Activated CD4-positive, alpha-beta T cell treated with anti-CD3 and anti-CD28 coated beads, Interleukin-2, Interleukin-4, amounts not matched to agents 100 ng/mL and 50 ng/mL, durations not matched to agents 16 hours and 8 hours (primary cell): ENCODE results near the gene NKAPL.

ENCODE experiments used
- DNase-seq: peaks from one replicate; pipeline ENCODE4 v3.0.0-alpha.2; 2020; ENCODE audit warnings: low spot score

The NKAPL gene

DNA sequence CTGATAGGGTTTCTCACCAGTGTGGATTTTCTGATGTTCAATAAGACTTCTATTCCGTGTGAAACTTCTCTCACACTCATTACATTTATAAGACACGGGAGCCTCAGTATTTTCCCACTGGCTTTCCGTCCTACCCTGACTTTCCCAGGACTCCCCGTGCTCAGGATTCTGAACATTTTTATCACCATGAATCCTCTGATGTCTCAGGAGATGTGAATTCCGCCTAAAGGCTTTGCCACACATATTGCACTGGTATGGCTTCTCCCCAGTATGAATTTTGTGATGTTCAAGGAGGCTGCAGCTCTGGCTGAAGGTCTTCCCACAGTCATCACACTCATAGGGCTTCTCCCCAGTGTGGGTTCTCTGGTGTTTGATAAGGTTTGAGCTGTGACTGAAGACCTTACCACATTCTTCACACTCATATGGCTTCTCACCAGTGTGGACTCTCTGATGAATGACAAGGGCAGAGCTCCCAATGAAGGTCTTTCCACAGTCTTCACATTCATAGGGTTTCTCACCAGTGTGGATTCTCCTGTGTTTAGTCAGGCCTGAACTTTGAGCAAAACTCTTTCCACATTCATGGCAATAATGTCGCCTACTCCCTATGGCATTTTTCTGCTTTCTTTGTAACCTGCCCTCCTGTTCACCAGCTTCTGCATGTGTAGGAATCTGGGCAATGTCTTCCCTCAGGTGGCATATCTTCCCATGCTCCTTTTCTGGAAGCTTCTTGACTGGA, 13.7 kb upstream of the NKAPL start:
- DNase-seq = no peak

DNA sequence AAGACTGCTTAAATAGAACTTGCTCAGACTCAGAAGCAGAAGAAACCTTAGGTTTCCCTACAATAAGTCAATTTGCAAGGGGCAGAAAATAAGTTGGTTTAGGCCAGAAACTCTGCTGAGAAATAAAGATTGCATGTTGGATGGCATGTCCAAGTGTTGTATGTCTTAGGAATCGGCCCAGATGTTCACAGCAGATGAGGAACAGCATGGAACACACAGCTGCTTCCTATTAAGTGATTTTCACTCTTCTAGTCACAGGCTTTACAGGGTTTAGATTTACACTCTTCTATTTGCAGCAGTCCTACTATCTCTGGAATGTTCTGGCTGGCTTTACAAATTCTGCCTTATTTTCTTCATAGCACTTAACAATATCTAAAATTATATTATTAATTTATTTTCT, 10.2 kb upstream of the NKAPL start:
- no peak for DNase-seq

DNA sequence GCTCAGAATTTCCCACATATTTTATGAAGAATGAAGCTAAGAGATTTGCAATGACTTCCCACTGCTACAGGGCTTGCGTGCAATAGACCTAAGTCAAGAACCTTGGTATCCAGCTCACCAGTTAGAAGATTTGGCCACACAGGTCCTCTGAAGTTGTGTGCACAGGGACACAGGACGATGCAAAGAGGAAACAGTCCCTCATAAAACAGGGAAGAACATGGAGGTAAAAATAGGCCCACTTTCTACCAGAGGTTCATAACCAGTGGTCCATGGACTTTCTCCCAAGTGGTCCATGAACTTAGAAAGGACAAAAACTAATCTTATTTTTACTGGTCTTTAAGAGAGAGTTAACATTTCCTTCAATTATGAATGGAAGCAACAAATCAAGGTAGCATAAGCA, 8.3 kb upstream of the NKAPL start:
- no peak for DNase-seq

DNA sequence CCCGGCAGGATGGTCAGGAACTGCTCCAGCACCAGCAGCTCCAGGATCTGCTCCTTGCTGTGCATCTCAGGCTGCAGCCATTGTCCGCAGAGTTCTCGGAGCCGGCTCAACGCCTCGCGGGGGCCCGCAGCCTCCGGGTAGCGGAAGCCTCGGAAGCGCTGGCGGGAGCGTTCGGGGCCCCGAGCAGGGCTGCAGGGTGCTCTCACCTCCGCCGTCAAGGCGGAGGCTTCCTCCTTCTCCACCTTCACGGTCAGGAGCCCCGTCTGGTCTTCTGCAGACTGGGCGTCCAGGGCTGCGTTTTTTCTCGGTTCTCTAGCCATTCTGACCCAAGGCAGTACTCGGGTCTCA, 7.5 kb upstream of the NKAPL start:
- DNase-seq = peak; percentile 37

DNA sequence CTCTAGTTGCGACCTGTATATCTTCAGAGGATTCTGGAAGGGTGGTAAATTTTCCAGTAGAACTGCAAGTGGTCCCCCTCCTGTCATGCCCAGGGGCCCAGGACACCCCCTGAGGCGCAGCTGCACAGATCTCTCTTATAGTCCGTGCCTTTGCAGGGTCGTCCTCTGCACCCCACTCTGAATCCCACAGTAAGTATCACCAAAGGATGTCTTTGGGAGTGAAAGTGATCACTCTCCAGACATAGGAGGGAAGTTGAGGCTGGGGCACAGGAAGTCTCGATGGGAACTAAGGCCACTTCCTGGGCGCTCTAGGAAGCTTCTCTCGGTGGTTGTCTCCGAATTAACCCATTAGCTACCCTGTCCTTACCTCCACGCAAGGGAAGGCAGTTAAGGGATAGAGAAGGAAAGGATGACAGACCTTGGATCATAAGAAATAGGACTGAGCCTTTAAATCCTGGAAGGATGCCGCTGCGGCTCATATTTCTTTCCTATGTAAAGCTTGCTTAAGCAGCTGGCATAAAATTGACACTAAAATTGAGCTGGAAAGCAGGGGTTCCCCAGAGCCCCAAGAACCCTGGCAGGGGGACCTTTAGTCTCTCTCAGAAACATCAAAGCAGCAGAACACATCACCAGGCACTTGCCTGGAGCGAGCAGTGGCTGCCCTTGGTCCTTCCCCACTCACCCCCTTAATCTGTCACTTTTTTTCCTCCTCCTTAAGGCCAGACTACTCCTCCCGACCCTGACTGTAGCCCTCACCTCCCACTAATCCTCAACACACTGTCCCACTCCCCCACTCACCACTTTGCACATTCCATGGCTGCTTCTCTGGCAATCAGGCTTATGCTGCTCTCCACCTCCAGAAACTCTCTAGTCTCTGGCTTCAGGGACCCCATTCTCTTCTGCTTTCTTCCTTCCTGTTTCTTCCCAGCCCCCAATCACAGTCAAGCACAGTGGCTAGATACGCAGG, 6.8 kb upstream of the NKAPL start, which contains the start of gene ZKSCAN4:
Gene ZKSCAN4, minus strand, starts transcription at position 261 of the 967 bp plus-strand sequence. CDS start 289 bp downstream, outside the sequence.
- peak; percentile 78 for DNase-seq

DNA sequence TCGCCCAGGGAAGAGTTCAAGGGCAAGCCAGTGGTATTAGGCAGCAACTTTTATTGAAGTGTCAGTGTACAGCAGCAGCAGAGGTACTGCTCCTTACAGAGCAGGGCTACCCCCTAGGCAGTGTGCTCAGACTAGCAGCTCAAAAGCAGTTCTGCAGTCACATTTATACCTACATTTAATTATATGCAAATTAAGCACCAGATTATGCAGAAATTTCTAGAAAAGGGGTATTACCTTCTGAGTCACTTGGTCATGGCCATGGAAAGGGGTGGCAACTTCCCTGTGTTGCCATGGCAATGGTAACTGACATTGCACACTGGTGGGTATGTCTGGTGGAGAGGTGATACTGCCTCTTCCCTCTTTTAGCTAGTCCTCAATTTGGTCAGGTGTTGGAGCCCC, 5.0 kb upstream of the NKAPL start:
- DNase-seq = no peak

DNA sequence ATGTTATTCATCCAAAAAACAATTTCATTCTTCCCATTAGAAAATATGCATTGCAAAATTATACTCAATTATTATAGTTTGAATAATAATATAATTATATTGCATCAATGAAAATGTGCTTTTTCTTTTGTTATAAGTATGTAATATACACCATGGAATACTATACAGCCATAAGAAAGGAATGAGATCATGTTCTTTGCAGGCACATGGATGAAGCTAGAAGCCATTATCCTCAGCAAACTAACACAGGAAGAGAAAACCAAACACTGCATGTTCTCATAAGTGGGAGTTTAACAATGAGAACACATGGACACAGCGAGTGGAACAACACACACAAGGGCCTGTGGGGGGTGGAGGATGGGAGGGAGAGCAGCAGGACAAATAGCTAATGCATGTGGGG, 2.1 kb upstream of the NKAPL start:
- no peak for DNase-seq

DNA sequence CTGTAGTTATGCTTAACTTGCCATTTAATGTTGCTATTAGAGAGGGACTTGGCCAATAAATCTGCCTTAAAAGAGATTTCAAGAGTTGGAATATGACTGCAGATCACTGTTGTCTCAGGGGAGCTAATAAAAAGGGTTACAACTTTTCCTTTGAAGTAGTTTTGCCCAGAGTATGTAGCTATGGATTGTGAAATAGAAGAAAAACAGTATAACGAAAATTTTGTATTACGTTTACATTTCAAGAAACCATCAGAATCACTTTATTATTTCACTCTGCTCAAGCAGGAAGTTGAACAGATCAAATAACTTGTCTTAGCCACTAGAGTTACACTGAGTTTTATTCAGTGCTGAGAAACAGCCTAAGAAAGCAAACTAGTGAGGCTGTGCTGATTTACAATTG, 4.8 kb downstream of the NKAPL start:
- DNase-seq = no peak

DNA sequence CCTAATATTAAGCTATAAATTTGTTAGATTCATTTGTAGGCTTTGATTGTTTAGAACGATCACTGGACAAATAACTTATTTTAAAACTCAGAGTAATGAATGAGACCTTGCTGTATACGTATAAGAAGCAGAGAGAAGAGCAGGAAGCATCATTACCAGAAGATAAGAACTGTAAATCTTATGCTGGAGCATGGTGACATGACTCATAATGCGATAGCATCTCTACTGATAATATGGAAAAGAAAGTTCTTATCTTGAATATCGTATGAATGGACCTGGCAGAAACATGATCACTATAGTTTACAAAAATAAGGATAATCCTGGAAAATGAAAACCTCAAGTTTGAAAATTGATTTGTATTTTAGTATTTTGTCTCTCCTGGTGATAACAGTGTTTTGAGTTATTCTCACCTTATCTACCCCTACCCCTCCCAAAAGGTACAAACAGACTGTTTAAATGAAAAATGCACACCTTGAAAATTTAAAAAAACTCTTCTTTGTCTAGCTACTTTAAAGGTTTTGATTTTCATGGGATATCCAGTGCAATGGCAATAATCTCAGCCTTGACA, 5.8 kb downstream of the NKAPL start:
- no peak for DNase-seq

DNA sequence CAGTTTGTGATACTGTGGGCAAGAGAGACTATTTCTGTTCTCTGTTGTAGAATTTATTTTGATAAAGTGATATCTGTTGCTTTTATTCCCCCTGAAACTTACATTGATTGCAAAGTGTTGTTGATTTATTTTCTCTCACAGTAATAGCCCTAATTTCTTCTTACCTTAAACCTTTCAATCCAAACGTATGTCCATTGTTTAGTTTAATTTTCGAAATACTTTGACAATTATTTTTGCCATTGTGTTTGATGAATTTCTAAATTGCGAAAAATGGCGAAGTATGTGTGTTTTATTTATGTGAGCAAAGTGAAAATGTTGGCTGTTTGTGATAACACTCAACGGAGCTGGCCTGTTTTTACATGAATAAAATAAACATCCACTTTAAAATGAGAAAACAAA, 7.5 kb downstream of the NKAPL start:
- no peak for DNase-seq

DNA sequence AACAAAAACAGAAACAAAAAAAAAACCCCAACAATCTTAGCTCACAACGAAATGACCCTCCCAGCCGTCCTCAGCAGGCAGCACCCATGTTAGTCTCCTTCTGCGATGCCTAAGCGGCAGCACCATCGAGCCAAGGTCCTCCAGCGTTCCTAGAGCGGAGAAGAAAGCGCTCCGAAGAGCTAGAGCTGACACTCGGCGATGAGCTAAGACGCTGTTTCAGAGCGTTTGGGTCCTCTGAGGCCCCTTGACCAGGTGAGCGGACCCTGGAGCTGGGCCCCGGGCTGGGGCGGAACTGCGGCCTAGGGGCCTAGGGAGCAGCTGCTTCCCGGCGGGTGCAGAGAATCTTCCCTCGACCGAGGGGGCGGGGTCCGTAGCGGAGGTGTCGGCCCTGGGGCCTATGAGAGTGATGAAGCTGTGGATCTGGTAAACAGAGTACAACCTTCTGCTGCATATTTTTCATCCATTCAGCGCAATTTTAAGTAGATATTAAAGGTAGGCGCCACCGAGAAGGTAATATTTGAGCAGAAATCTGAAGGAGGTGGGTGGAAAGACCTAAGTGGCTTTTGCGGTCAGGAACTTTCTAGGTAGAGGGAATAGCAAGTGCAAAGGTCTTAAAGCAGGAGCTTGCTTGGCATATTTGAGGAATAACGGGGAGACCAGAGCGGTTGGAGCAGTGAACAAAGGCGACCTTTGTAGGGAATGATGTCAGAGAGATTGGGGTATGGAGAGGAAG, 8.0 kb downstream of the NKAPL start, which contains the start of gene ZSCAN26:
Gene ZSCAN26, plus strand, starts transcription at position 182 of the 733 bp plus-strand sequence. CDS start 4,777 bp downstream, outside the sequence.
- peak; percentile 83 for DNase-seq

DNA sequence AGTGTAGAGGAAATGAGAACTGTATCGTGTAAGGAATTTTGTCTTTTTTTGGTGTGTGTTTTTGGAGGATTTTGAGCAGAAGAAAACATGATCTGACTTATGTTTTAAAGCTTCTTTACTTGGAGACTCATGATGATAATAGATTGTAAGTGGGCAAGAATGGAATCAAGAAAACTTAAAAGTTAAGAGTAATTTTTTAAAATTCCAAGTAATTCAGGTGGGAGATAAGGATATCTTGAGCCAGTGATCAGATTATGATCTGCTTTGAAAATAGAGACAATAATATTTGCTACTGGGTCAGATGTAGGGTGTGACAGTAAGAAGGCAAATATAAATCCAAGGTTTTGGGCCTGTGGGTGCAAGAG, 8.6 kb downstream of the NKAPL start:
- DNase-seq = no peak

DNA sequence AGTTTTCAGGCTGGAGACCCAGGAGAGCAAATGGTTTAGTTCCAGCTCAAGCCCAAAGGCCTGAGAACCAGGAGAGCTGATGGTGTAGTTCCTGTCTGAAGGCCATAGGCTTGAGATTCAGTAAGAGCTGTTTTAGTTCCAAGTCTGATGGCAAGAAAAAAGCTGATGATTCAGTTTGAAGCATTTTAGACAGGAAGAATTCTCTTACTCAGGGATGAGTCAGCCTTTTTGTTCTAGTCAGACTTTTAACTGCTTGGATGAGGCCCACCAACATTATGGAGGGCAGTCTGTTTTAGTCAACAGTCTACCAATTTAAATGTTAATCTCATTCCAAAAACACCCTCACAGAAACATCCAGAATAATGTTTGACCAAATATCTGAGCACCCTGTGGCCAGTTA, 10.4 kb downstream of the NKAPL start:
- DNase-seq = peak; percentile 60

DNA sequence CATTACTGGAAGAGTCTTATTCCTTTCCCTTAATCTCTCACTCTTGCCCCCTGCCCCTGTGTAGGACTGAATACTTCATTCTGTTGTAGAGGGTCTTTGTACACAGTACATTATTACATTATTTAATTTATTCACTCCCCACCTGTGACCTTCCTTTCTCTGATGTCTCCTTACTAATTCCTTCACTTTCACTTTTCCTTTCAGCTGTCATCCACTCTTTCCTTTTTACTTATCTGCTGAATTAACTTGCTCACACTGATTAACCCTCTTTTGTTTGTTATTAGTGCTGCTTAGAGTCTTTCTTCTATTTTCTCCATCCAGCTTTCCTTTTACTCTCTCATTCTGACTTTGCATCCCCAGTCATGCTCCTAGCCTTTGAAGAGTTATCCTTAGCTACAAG, 15.8 kb downstream of the NKAPL start:
- no peak for DNase-seq

DNA sequence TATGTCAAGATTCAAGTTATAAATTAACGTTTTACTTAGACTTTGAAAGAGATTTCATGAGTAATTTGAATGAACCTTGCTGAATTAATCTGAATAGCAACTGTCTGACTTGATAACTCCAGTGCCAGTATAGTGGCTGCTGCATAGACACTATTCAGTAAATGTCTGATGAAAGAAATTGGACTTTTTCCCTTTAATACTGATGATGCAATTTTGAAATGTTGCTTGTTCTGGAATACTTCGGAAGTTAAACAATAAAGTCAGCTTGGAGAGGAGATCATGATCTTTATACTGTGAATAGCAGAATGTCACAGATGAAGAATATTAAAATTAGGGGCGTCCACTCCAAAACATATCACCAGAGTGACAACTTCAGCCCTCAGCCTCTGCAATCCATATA, 18.6 kb downstream of the NKAPL start:
- no peak for DNase-seq

DNA sequence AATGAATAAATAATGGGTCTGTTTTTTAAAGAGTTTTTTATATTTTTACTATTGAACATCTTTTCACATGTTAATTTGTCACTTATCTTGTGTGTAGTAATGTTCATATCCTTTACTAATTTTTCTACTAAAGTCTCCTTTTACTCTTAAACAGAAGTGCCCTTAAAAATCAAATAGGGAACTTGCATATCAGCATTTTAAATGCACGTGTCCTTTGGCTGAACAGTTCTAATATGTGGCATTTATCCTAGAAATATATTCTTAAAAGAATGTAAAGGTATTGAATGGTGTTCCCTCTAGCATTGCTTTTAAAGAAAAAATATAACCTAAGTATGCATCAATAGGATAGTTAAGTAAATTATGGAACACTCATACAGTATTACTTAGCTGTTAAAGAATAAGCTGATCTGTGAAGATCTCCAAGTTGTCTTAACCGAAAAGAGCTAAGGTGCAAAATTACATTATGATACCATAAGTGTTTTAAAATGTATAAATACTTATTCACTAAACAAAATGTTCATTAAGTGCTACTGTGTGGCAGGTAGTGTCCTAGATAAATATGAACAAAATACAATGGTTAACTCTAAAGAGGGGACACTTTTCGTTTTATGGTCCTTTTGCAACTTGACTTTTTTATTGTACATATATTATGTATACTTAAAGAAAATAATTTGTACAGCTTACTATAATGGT, 21.6 kb downstream of the NKAPL start:
- DNase-seq = no peak

DNA sequence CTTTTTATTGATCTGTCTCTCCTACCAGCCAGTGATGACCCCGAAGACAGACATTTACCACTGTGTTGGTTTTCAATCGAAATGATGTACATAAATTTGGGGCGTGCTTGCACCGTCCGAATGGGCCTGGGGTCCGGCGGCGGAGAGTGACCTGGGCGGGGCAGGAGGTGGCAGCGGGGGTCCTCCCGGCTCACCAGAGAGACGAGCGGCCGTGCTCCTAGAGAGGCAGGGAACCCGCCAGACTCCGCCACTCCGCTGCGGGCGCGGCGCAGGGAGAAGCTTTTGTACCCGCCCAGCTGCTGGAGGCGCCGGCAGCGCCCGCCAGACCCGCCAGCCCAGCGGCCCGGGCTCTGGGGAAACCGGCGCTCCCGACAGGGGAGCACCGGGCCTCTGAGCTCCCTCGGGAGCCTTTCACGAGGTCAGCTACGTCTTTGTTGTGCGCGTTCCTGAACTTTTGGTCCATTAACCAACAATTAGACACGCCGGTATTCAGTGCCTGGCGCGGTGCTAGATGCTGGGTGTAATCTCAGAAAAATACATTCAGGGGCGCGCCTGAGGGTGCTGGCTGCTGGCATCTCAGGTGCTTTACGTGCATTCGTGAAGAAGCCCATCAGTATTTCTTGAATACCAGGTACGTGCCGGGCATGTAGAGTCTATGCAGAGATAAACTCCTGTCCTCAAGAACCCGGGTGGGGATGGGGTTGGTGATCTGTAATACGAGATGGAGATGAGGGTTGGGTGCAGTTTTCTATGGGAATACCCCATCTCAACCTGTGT, 22.4 kb downstream of the NKAPL start, which contains the start of gene PGBD1:
Gene PGBD1, plus strand, starts transcription at position 285 of the 777 bp plus-strand sequence. CDS start 2,242 bp downstream, outside the sequence.
- peak; percentile 57 for DNase-seq

DNA sequence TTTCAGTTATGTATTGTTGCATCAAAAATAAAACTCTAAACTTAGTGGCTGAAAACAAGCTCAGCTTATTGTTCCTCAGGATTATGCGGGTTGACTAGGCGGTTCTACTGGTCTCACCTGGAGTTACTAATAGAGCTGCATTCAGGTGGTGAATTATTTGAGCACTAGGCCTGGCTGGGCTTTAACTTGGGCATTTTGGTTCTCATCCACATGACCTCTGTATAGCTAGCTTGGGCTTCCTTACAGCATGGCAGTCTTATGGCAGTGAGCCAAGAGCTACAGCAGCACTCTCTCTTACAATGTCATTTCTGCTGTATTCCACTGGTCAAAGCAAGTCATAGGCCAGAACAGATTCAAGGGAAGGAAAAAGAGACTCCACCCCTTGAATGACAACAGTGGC, 23.8 kb downstream of the NKAPL start:
- no peak for DNase-seq

DNA sequence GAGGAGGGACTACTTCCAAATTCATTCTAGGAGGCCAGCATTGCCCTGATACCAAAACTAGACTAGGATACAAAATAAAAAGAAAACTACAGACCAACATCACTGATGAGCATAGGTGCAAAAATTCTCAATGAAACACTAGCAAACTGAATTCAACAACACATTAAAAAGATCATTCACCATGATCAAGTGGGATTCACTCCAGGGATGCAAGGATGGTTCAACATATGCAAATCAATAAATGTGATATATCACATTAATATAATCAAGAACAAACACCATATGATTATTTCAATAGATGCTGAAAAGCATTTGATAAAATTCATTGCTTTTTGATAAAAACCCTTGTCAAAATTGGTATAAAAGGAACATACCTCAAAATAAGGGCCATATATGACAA, 32.5 kb downstream of the NKAPL start:
- no peak for DNase-seq

DNA sequence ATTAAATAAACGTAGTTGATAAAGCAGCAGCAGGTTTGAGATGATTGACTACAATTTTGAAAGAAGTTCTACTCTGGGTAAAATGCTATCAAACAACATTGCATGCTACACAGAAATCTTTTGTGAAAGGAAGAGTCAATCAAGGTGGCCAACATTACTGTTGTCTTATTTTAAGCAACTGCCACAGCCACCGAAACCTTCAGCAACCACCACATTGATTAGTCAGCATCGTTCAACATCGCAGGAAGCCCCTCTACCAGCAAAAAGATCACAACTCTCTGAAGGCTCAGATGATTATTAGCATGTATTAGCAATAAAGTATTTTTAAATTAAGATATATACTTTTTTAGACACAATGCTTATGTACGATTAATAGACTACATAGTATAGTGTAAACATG, 36.2 kb downstream of the NKAPL start:
- no peak for DNase-seq
